HG02840 (cell line): ENCODE results near the gene SERPINA1.

ENCODE experiments used
- ATAC-seq: cut with Tn5 transposase; IDR thresholded peaks from one replicate; pipeline ENCODE4 v1.9.1; 2021; ENCODE audit warnings: mild to moderate bottlenecking, moderate library complexity, moderate number of reproducible peaks; ENCODE audit not compliant: unreplicated experiment, low FRiP score

The SERPINA1 gene

GRCh38 chr14:94385553-94386057, 2.8 kb downstream of the SERPINA1 start:
- no peak for ATAC-seq

- no peak for ATAC-seq
These were observed 4.1 kb downstream of the SERPINA1 start for GRCh38 chr14:94384342-94384741.

GRCh38 chr14:94383777-94384176, 4.6 kb downstream of the SERPINA1 start:
- ATAC-seq = no peak

DNA sequence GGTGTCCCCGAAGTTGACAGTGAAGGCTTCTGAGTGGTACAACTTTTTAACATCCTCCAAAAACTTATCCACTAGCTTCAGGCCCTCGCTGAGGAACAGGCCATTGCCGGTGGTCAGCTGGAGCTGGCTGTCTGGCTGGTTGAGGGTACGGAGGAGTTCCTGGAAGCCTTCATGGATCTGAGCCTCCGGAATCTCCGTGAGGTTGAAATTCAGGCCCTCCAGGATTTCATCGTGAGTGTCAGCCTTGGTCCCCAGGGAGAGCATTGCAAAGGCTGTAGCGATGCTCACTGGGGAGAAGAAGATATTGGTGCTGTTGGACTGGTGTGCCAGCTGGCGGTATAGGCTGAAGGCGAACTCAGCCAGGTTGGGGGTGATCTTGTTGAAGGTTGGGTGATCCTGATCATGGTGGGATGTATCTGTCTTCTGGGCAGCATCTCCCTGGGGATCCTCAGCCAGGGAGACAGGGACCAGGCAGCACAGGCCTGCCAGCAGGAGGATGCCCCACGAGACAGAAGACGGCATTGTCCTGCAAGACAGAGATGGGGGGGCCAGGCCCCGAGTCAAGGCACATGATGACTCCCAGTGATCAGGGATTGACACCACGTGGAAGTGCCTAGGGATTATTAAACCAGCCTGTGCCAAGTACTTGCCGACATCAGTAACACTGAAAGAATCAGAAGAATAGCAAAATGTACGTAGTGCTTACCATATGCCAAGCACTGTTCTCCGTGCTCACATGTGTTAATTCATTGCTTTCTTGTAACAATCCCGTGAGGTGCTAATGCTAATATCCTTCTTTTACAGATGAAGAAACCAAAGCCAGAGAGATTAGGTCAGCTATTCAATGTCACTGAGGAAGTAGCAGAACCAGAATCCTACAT, 5.4 kb downstream of the SERPINA1 start:
- ATAC-seq = no peak

- ATAC-seq = no peak
These were observed 6.2 kb downstream of the SERPINA1 start for GRCh38 chr14:94382099-94382715.

- ATAC-seq = no peak
These were observed 7.0 kb downstream of the SERPINA1 start for GRCh38 chr14:94381149-94382030.

DNA sequence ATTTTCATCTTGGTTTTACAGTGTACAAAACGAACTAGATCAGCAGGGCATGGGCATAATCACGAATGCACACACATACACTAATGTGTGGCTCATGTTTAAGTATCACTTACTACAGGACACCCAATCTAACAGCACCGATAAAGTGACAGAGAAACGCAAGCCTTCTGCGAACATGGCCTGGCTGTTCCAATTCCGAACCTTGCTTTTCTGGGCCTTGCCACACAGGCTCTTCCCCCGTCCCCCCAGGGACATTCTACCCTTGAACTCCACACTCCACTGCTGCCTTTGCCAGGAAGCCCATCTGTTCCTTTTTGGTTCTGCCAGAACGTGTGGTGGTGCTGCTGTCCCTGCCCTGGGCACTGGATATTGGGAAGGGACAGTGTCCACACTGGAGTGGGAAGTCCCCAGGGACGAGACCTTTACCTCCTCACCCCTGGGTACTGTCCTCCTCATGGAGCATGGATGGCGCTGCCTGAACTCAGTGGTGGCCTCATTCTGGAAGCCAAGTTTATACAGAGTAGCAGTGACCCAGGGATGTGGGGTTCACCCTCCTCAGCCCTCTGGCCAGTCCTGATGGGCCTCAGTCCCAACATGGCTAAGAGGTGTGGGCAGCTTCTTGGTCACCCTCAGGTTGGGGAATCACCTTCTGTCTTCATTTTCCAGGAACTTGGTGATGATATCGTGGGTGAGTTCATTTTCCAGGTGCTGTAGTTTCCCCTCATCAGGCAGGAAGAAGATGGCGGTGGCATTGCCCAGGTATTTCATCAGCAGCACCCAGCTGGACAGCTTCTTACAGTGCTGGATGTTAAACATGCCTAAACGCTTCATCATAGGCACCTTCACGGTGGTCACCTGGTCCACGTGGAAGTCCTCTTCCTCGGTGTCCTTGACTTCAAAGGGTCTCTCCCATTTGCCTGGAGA, 7.9 kb downstream of the SERPINA1 start:
- no peak for ATAC-seq

DNA sequence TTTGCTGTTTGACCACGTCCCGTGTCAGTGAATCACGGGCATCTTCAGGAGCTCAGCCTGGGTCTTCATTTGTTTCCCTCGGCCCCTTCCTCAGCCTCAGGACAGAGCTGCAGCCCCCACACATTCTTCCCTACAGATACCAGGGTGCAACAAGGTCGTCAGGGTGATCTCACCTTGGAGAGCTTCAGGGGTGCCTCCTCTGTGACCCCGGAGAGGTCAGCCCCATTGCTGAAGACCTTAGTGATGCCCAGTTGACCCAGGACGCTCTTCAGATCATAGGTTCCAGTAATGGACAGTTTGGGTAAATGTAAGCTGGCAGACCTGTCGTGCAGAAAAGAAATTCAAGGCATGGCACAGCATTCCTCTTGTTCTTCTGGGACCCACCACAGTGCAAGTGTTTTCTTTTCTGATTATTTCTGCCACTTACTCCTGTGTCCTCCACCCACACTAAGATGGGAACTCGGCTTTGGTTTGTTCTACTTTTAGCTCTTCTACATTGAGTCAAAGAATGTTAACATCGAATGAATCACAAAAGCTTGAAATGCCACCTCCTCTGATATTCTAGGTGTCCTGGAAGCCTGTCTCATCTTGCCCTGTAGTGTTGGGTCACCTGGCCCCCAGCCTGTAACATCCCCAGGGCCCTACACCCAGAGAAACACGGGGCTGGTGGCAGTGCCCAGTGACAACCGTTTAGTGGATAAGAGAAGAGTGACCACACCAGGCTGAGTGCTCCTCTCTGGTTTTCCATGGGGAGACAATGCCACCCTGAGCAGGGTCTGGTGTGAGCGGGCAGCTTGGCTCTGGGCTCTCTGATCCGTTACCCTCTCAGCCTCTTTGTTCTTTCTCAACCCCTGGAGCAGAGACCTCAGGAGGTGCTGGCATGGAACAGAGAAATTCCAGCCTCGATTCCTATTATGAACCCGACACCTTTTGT, 8.8 kb downstream of the SERPINA1 start:
- no peak for ATAC-seq

DNA sequence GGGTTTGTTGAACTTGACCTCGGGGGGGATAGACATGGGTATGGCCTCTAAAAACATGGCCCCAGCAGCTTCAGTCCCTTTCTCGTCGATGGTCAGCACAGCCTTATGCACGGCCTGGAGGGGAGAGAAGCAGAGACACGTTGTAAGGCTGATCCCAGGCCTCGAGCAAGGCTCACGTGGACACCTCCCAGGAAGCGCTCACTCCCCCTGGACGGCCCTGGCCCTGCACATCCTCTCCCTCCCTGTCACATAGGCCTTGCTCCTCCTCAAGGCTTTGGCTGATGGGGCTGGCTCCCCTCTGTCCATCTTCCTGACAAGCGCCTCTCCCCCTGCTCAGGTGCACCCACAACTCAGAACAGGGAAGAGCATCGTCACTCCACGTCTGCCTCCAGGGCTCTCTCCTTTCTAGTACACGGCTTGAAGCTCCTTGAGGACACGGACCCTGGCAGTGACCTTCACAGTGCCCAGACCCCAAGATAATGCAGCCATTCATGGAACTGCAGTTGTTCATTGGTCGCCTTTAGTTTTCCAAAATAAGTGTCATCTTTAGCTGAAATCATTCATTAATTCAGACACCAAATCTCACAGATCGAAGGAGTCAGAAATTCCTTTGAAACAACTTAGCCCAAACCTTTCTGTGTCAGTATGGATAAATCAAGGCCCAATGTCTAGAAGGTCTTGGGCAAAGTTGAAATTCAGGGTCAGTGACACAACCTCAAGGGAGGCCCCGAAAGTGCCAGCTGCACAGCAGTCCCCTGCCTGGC, 9.7 kb downstream of the SERPINA1 start:
- ATAC-seq = no peak

- ATAC-seq = no peak
These were observed 10.4 kb downstream of the SERPINA1 start for GRCh38 chr14:94377866-94378470.

DNA sequence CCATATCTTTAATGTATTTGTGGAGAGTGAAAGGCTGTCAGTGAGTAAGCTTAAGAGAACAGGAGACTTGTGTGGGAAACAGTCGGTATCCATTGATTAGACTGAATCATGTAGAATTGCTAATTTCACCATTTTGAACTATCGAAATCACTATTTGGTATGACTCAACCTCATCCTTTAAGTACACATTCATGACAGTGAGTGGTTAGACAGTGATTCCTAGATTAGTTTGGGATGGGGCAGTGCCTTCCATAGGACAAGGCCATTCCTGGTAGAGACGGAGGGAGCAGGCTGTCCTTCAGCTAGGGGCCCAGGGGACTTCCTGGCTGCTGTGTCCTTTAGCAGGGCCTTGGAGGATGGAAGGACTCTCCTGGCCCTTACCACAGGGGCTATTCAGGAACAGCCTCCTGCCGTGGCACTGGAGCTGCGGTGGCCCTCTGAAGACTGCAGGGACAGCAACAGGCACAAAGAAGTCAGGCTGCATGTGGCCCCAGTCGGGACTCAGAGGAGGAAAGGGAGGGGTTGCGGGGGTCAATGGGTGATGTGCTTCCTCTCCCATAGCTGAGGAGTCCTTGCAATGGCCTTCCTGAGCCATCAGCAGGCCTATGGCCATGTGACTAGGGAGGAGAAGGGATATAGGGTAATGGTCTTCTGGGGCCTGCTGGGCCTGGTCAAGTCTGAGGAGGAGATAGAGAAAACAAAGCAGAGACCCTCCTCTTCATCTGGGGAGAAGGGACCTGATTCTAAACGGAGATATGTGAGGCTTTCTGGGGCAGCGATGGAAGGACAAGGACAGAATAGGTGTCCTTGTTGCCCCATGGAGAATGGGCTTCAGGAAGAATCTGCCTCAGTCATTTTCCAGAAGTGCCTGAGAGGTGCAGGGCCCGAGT, 11.2 kb downstream of the SERPINA1 start:
- ATAC-seq = no peak

GRCh38 chr14:94376108-94376975, 12.1 kb downstream of the SERPINA1 start:
- no peak for ATAC-seq

DNA sequence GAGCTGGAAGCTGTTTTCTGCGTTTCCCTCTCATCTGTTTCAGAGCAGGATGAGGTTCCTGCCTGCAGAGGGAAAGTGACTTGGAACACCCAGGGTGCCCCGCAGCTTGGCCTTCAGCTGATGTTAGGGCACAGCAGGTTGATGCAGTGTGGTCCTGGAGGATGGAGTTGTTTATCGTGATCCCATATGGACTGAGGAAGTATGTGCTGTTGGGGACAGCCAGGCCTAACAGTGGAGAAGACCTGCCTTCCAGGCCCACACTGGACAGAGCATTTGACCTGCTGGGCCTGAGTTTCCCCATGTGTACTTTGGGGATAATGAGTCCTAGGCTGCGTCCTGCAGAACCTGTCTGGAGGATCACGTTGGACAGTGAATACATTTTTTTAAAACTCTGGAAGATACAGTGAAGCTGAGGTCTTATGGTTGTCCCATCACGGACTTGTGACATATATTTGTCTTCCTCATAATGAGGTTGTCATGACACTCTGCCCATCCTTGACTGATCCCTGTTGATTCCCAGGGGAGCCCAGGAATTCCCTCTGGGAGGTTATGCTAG, 12.8 kb downstream of the SERPINA1 start:
- ATAC-seq = no peak

DNA sequence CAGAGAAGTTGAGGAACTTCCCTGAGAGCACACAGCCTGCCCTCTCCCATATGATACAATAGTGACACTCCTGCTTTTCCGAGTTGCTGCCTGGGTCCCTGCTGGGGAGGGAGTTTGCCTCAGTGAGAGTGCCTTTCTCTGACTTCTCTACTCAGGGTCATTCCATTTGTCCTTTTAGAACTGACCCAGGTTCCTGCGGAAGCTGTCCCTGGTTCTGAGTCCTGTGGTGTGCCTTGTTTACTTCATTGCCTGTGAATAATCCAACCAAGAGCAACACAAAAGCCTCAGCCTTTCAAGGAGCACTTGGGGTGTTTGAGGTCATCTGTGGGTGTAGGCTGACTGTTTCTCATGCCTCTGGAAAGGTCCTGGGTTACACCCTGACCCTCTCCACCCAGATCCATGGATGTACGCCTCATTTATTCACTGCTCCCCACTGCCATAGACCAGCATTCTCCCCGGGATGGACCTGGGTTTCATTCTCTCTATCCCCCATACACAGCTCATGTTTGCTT, 13.6 kb downstream of the SERPINA1 start:
- no peak for ATAC-seq

- ATAC-seq = no peak
These were observed 14.3 kb downstream of the SERPINA1 start for GRCh38 chr14:94374116-94374515.
